22Rv1 (cell line): ENCODE results near the gene ATP5F1E.

ENCODE experiments used
- CTCF ChIP-seq: fragments of 450-650 bp; IDR thresholded peaks from 2 replicates; pipeline ENCODE4 v1.5.1; 2017; ENCODE audit warnings: mild to moderate bottlenecking
- ZFX ChIP-seq: fragments of 450-650 bp; IDR thresholded peaks from 2 replicates; pipeline ENCODE4 v1.6.1; 2017; ENCODE audit warnings: antibody characterized with exemption, borderline replicate concordance

GRCh38 chr20:58978351-58979190 is 53.6 kb downstream of the ATP5F1E start:
- TF ChIP-seq CTCF (no peak), ZFX (no peak)
